SH-SY5Y (cell line): ENCODE results near the gene WAPL.

ENCODE experiments used
- GATA2 ChIP-seq: IDR thresholded peaks from 2 replicates; pipeline ENCODE4 v1.6.1; 2011; ENCODE audit warnings: mild to moderate bottlenecking, low read depth, low read length
- GATA3 ChIP-seq: IDR thresholded peaks from 2 replicates; pipeline ENCODE4 v1.6.1; 2011; ENCODE audit warnings: low read depth, mild to moderate bottlenecking, low read length, moderate library complexity

DNA sequence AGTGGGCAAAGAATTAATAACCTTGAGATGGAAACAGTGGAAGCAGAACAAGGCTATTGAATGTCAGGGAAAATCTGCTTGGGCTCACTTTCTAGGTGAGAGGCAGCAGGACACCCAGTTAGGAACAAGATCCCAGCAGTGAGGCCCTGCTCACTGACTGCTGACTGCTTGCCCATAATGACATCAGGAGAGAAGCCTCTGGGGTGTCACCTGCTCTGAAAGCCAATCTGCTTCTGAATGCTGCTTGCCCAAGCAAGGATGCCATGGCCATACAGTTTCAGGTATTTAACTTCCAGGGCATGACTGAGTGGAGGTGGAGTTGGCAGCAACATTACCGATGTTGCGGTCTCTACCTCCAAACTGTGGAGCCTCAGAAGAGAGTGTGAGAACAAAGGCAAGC is 11.7 kb upstream of the WAPL start:
- no peak for TF ChIP-seq GATA3
- TF ChIP-seq GATA2, result no peak
